WTC11 (cell line): ENCODE data around the gene APOL1. TPM values are rescaled to one million over a fixed set of nuclear protein-coding genes. Genes with fewer than 3 reads are reported as not detected.

ENCODE experiments used
- ATAC-seq: fragments of 200-7000 bp; cut with Tn5 transposase; 2 replicates; pipeline ENCODE4 v1.10.0; 2021; ENCODE audit warnings: mild to moderate bottlenecking, moderate library complexity
- CTCF ChIA-PET: fragments of 300-600 bp; sonication (Branson Sonifier 250); formaldehyde crosslinking; loops from one replicate; lab custom pipeline; 2021; ENCODE audit warnings: antibody characterized with exemption; lab: Charles Lee
- POLR2A ChIA-PET: fragments of 350-600 bp; sonication (Branson Sonifier 250); formaldehyde crosslinking; loops from one replicate; lab custom pipeline; 2021; ENCODE audit warnings: antibody characterized with exemption; lab: Charles Lee
- DNase-seq: peaks from one replicate; pipeline ENCODE4 v3.0.0; 2021; ENCODE audit warnings: low spot score
- H3K27ac Mint-ChIP-seq: 2 replicates; pipeline ENCODE4 v1.8.0; 2021; ENCODE audit warnings: mixed read lengths
- H3K27me3 Mint-ChIP-seq: 2 replicates; pipeline ENCODE4 v1.8.0; 2021; ENCODE audit warnings: low read depth, mild to moderate bottlenecking, moderate library complexity, mixed read lengths
- H3K36me3 Mint-ChIP-seq: 2 replicates; pipeline ENCODE4 v1.8.0; 2021; ENCODE audit warnings: mixed read lengths
- H3K4me1 Mint-ChIP-seq: 2 replicates; pipeline ENCODE4 v1.8.0; 2022; ENCODE audit warnings: mixed read lengths
- H3K4me3 Mint-ChIP-seq: 2 replicates; pipeline ENCODE4 v1.8.0; 2021; ENCODE audit warnings: mild to moderate bottlenecking, moderate library complexity, mixed read lengths
- H3K9me3 Mint-ChIP-seq: 2 replicates; pipeline ENCODE4 v1.8.0; 2021; ENCODE audit warnings: mixed read lengths
- ETV6 ChIP-seq: sonication (generic); formaldehyde crosslinking; IDR thresholded peaks from 2 replicates; pipeline ENCODE4 v1.8.1; 2022; ENCODE audit warnings: mild to moderate bottlenecking, missing genetic modification reagents
- FOXJ3 ChIP-seq: sonication (generic); formaldehyde crosslinking; IDR thresholded peaks from 2 replicates; pipeline ENCODE4 v1.9.0; 2021; ENCODE audit warnings: missing genetic modification reagents, mild to moderate bottlenecking, borderline replicate concordance
- FOXP1 ChIP-seq: sonication (generic); formaldehyde crosslinking; IDR thresholded peaks from 2 replicates; pipeline ENCODE4 v1.8.0; 2022; ENCODE audit warnings: missing genetic modification reagents, mild to moderate bottlenecking, moderate library complexity, borderline replicate concordance
- JUN ChIP-seq: sonication (generic); formaldehyde crosslinking; IDR thresholded peaks from 2 replicates; pipeline ENCODE4 v1.8.0; 2023; ENCODE audit warnings: mild to moderate bottlenecking, missing genetic modification reagents
- KAT7 ChIP-seq: sonication (generic); formaldehyde crosslinking; IDR thresholded peaks from 2 replicates; pipeline ENCODE4 v1.8.1; 2023; ENCODE audit warnings: missing genetic modification reagents, mild to moderate bottlenecking, borderline replicate concordance
- NR3C1 ChIP-seq: sonication (generic); formaldehyde crosslinking; conservative IDR thresholded peaks from 2 replicates; pipeline ENCODE4 v1.8.1; 2023; ENCODE audit warnings: low read depth, mild to moderate bottlenecking, missing genetic modification reagents
- OVOL2 ChIP-seq: fragments of 250-450 bp; sonication (Bioruptor Pico); IDR thresholded peaks from 2 replicates; pipeline ENCODE4 v1.9.0; 2021; ENCODE audit warnings: mild to moderate bottlenecking, borderline replicate concordance
- RELA ChIP-seq: sonication (generic); formaldehyde crosslinking; IDR thresholded peaks from 2 replicates; pipeline ENCODE4 v1.8.1; 2022; ENCODE audit warnings: missing genetic modification reagents, mild to moderate bottlenecking, borderline replicate concordance
- SOX15 ChIP-seq: fragments of 250-450 bp; sonication (Bioruptor Pico); IDR thresholded peaks from 2 replicates; pipeline ENCODE4 v1.9.0; 2021; ENCODE audit warnings: mild to moderate bottlenecking
- TEAD1 ChIP-seq: sonication (generic); formaldehyde crosslinking; IDR thresholded peaks from 2 replicates; pipeline ENCODE4 v1.8.0; 2022; ENCODE audit warnings: mild to moderate bottlenecking, missing genetic modification reagents
- ZBTB21 ChIP-seq: sonication (generic); formaldehyde crosslinking; IDR thresholded peaks from 2 replicates; pipeline ENCODE4 v1.8.1; 2023; ENCODE audit warnings: mild to moderate bottlenecking, missing genetic modification reagents, borderline replicate concordance
- ZNF138 ChIP-seq: sonication (generic); formaldehyde crosslinking; conservative IDR thresholded peaks from 2 replicates; pipeline ENCODE4 v1.8.1; 2022; ENCODE audit warnings: mild to moderate bottlenecking, moderate library complexity, missing genetic modification reagents
- ZNF219 ChIP-seq: sonication (generic); formaldehyde crosslinking; IDR thresholded peaks from 2 replicates; pipeline ENCODE4 v1.8.0; 2023; ENCODE audit warnings: missing genetic modification reagents, mild to moderate bottlenecking, borderline replicate concordance
- ZNF232 ChIP-seq: sonication (generic); formaldehyde crosslinking; IDR thresholded peaks from 2 replicates; pipeline ENCODE4 v1.8.0; 2022; ENCODE audit warnings: mild to moderate bottlenecking, missing genetic modification reagents
- ZNF396 ChIP-seq: fragments of 250-450 bp; sonication (Bioruptor Pico); IDR thresholded peaks from 2 replicates; pipeline ENCODE4 v1.8.0; 2021; ENCODE audit warnings: mild to moderate bottlenecking, moderate library complexity, borderline replicate concordance
- ZNF671 ChIP-seq: fragments of 250-450 bp; sonication (Bioruptor Pico); IDR thresholded peaks from 2 replicates; pipeline ENCODE4 v1.8.0; 2021; ENCODE audit warnings: mild to moderate bottlenecking
- total RNA-seq: library from RNA; stranded (reverse); gene quantifications from 3 replicates; pipeline ENCODE4 v1.2.3, GENCODE V29; 2021
- TF ChIP-seq, protein P1 (sequence below): sonication (generic); formaldehyde crosslinking; IDR thresholded peaks from 2 replicates; pipeline ENCODE4 v1.8.1; 2022; ENCODE audit warnings: missing genetic modification reagents, borderline replicate concordance
- TF ChIP-seq, protein P2 (sequence below): sonication (generic); formaldehyde crosslinking; IDR thresholded peaks from 2 replicates; pipeline ENCODE4 v1.8.1; 2022; ENCODE audit warnings: low read depth, missing genetic modification reagents, borderline replicate concordance
- TF ChIP-seq, protein P3 (sequence below): sonication (generic); formaldehyde crosslinking; IDR thresholded peaks from 2 replicates; pipeline ENCODE4 v1.8.1; 2023; ENCODE audit warnings: mild to moderate bottlenecking, missing genetic modification reagents, moderate library complexity
- TF ChIP-seq, protein P4 (sequence below): sonication (generic); formaldehyde crosslinking; IDR thresholded peaks from 2 replicates; pipeline ENCODE4 v1.8.1; 2023; ENCODE audit warnings: mild to moderate bottlenecking, missing genetic modification reagents, borderline replicate concordance
- TF ChIP-seq, protein P5 (sequence below): sonication (generic); formaldehyde crosslinking; IDR thresholded peaks from 2 replicates; pipeline ENCODE4 v1.8.1; 2023; ENCODE audit warnings: mild to moderate bottlenecking, missing genetic modification reagents
- TF ChIP-seq, protein P6 (sequence below): sonication (generic); formaldehyde crosslinking; IDR thresholded peaks from 2 replicates; pipeline ENCODE4 v1.8.0; 2022; ENCODE audit warnings: mild to moderate bottlenecking, missing genetic modification reagents
- TF ChIP-seq, protein P7 (sequence below): sonication (generic); formaldehyde crosslinking; IDR thresholded peaks from 2 replicates; pipeline ENCODE4 v1.8.0; 2022; ENCODE audit warnings: mild to moderate bottlenecking, missing genetic modification reagents

APOL1 gene
- total RNA-seq, 1 experiment from 2014 or later, result 0.35 TPM

DNA sequence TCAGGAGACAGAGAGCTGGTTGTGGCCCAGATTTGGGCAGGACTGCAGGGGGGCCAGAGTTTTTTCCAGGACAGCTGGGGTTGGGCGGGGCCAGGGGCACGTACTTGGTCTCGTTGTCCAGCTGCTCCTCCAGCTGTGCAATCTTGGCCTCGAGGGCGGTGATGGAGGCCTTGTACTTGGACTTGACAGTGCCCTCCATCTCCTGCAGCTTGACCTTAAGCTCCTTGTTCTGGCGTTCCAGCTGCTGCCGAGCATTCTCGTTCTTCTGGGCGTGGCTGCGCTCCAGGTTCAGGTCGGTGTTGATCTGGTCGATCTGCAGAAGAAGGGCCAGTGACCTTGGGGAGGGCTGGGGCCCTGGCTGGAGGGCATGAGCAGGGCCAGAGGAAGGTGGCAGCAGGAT is 32.1 kb downstream of the APOL1 start (continued):
- TF ChIP-seq, protein P1, sequence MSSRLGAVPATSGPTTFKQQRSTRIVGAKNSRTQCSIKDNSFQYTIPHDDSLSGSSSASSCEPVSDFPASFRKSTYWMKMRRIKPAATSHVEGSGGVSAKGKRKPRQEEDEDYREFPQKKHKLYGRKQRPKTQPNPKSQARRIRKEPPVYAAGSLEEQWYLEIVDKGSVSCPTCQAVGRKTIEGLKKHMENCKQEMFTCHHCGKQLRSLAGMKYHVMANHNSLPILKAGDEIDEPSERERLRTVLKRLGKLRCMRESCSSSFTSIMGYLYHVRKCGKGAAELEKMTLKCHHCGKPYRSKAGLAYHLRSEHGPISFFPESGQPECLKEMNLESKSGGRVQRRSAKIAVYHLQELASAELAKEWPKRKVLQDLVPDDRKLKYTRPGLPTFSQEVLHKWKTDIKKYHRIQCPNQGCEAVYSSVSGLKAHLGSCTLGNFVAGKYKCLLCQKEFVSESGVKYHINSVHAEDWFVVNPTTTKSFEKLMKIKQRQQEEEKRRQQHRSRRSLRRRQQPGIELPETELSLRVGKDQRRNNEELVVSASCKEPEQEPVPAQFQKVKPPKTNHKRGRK (CRISPR knock-in tag), result no peak
- TF ChIP-seq ZBTB21 (CRISPR knock-in tag), result no peak
- TF ChIP-seq RELA, result no peak
- TF ChIP-seq FOXP1 (CRISPR knock-in tag), result no peak

DNA sequence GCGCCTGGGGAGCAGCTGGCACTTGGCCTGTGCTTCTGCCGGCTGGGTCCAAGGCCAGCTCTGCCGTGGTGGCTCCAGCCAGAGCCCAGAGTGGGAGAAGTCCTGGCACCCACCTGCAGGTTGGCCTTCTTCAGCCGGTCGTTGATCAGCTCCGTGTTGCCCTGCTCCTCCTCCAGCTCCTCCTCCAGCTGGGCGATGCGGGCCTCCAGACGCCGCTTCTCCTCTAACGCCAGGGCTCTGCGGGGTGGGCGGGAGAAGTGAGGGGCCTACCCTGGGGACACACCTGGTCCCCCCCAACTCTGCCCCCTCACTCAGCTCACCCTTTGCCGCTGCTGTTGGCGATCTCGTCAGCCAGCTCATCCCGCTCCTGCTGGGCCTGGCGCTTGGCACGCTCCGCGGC is 32.6 kb downstream of the APOL1 start:
- Mint-ChIP-seq H3K36me3 (peaks cover 83% of the 10 kb centered on the region), H3K4me3 (no peak overlapping the region)
- ATAC-seq, result no peak
- ChIA-PET POLR2A (no interaction called here), CTCF (interaction anchor here (0.8 to 2.4 kb wide), 6 partner anchors 8 to 88 kb away, joined by 3 to 29 read pairs (median 12); no protein-coding TSS in a partner anchor)
- no peak for DNase-seq
- TF ChIP-seq, protein P2, sequence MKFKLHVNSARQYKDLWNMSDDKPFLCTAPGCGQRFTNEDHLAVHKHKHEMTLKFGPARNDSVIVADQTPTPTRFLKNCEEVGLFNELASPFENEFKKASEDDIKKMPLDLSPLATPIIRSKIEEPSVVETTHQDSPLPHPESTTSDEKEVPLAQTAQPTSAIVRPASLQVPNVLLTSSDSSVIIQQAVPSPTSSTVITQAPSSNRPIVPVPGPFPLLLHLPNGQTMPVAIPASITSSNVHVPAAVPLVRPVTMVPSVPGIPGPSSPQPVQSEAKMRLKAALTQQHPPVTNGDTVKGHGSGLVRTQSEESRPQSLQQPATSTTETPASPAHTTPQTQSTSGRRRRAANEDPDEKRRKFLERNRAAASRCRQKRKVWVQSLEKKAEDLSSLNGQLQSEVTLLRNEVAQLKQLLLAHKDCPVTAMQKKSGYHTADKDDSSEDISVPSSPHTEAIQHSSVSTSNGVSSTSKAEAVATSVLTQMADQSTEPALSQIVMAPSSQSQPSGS (CRISPR knock-in tag), result no peak
- TF ChIP-seq SOX15 (CRISPR knock-in tag), result no peak
- TF ChIP-seq ZNF138, result no peak
- TF ChIP-seq ZNF232, result no peak
- TF ChIP-seq OVOL2, result no peak
- no peak for TF ChIP-seq ZNF396
- TF ChIP-seq, protein P3, sequence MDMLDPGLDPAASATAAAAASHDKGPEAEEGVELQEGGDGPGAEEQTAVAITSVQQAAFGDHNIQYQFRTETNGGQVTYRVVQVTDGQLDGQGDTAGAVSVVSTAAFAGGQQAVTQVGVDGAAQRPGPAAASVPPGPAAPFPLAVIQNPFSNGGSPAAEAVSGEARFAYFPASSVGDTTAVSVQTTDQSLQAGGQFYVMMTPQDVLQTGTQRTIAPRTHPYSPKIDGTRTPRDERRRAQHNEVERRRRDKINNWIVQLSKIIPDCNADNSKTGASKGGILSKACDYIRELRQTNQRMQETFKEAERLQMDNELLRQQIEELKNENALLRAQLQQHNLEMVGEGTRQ (CRISPR knock-in tag), result no peak
- no peak for TF ChIP-seq ETV6
- no peak for TF ChIP-seq ZNF671 (CRISPR knock-in tag)
- no peak for TF ChIP-seq NR3C1
- TF ChIP-seq KAT7 (CRISPR knock-in tag), result no peak
- TF ChIP-seq, protein P4, sequence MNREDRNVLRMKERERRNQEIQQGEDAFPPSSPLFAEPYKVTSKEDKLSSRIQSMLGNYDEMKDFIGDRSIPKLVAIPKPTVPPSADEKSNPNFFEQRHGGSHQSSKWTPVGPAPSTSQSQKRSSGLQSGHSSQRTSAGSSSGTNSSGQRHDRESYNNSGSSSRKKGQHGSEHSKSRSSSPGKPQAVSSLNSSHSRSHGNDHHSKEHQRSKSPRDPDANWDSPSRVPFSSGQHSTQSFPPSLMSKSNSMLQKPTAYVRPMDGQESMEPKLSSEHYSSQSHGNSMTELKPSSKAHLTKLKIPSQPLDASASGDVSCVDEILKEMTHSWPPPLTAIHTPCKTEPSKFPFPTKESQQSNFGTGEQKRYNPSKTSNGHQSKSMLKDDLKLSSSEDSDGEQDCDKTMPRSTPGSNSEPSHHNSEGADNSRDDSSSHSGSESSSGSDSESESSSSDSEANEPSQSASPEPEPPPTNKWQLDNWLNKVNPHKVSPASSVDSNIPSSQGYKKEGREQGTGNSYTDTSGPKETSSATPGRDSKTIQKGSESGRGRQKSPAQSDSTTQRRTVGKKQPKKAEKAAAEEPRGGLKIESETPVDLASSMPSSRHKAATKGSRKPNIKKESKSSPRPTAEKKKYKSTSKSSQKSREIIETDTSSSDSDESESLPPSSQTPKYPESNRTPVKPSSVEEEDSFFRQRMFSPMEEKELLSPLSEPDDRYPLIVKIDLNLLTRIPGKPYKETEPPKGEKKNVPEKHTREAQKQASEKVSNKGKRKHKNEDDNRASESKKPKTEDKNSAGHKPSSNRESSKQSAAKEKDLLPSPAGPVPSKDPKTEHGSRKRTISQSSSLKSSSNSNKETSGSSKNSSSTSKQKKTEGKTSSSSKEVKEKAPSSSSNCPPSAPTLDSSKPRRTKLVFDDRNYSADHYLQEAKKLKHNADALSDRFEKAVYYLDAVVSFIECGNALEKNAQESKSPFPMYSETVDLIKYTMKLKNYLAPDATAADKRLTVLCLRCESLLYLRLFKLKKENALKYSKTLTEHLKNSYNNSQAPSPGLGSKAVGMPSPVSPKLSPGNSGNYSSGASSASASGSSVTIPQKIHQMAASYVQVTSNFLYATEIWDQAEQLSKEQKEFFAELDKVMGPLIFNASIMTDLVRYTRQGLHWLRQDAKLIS, result no peak
- TF ChIP-seq, protein P5, sequence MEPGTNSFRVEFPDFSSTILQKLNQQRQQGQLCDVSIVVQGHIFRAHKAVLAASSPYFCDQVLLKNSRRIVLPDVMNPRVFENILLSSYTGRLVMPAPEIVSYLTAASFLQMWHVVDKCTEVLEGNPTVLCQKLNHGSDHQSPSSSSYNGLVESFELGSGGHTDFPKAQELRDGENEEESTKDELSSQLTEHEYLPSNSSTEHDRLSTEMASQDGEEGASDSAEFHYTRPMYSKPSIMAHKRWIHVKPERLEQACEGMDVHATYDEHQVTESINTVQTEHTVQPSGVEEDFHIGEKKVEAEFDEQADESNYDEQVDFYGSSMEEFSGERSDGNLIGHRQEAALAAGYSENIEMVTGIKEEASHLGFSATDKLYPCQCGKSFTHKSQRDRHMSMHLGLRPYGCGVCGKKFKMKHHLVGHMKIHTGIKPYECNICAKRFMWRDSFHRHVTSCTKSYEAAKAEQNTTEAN, result no peak
- no peak for TF ChIP-seq JUN (CRISPR knock-in tag)
- no peak for TF ChIP-seq RELA
- TF ChIP-seq, protein P6, sequence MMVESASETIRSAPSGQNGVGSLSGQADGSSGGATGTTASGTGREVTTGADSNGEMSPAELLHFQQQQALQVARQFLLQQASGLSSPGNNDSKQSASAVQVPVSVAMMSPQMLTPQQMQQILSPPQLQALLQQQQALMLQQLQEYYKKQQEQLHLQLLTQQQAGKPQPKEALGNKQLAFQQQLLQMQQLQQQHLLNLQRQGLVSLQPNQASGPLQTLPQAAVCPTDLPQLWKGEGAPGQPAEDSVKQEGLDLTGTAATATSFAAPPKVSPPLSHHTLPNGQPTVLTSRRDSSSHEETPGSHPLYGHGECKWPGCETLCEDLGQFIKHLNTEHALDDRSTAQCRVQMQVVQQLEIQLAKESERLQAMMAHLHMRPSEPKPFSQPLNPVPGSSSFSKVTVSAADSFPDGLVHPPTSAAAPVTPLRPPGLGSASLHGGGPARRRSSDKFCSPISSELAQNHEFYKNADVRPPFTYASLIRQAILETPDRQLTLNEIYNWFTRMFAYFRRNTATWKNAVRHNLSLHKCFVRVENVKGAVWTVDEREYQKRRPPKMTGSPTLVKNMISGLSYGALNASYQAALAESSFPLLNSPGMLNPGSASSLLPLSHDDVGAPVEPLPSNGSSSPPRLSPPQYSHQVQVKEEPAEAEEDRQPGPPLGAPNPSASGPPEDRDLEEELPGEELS (CRISPR knock-in tag), result no peak
- TF ChIP-seq ZNF219 (CRISPR knock-in tag), result no peak
- TF ChIP-seq TEAD1 (CRISPR knock-in tag), result no peak
- TF ChIP-seq, protein P7, sequence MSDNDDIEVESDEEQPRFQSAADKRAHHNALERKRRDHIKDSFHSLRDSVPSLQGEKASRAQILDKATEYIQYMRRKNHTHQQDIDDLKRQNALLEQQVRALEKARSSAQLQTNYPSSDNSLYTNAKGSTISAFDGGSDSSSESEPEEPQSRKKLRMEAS (CRISPR knock-in tag), result no peak
- no peak for TF ChIP-seq FOXJ3 (CRISPR knock-in tag)
- TF ChIP-seq, all 79 proteins: peak for 0
- Mint-ChIP-seq H3K27me3 (no peaks in the 10 kb centered on the region), H3K27ac (no peak overlapping the region), H3K4me1 (peaks cover 5% of the 10 kb centered on the region; the same call in 1 of the 2 replicates), H3K9me3 (peaks cover 5% of the 10 kb centered on the region; the same call in 1 of the 2 replicates)
